CD4-positive, alpha-beta T cell treated with Interleukin-4 for 1 hour (primary cell): ENCODE data around the gene RIT1.

Experiments
- DNase-seq, 2 donors: peaks; one replicate each; pipeline ENCODE4 v3.0.0-alpha.2; 2020 to 2022

The RIT1 gene

GRCh38 chr1:155911156-155912055 is at the start of gene RIT1:
RIT1 (minus strand) TSS chr1:155911349; CDS start chr1:155910761, 588 bp downstream.
- peak; percentile 87 to 89 for DNase-seq

GRCh38 chr1:155960081-155960745 is 49.1 kb upstream of the RIT1 start:
- no peak for DNase-seq

- no peak for DNase-seq
Observed at GRCh38 chr1:155957411-155957915, 46.3 kb upstream of the RIT1 start.

GRCh38 chr1:155954645-155955044 is 43.5 kb upstream of the RIT1 start:
- no peak for DNase-seq

GRCh38 chr1:155952505-155952890 is 41.3 kb upstream of the RIT1 start:
- DNase-seq: no peak

- no peak for DNase-seq
Observed at GRCh38 chr1:155951753-155952504, 40.8 kb upstream of the RIT1 start.

- no peak for DNase-seq
Observed at GRCh38 chr1:155950829-155951228, 39.7 kb upstream of the RIT1 start.

GRCh38 chr1:155947741-155948140 is 36.6 kb upstream of the RIT1 start:
- DNase-seq: no peak

GRCh38 chr1:155947292-155947691 is 36.1 kb upstream of the RIT1 start:
- no peak for DNase-seq

- DNase-seq: no peak
Observed at GRCh38 chr1:155946633-155947219, 35.6 kb upstream of the RIT1 start.

GRCh38 chr1:155944444-155944799 is 33.3 kb upstream of the RIT1 start:
- no peak for DNase-seq

GRCh38 chr1:155942578-155943141 is 31.5 kb upstream of the RIT1 start:
- no peak for DNase-seq

GRCh38 chr1:155941845-155942531 is 30.8 kb upstream of the RIT1 start:
- DNase-seq: no peak

- DNase-seq: no peak
Observed at GRCh38 chr1:155940993-155941844, 30.1 kb upstream of the RIT1 start, which contains the start of gene RXFP4. RXFP4 (plus strand) TSS chr1:155941638; CDS start chr1:155941710, 72 bp downstream.

- no peak for DNase-seq
Observed at GRCh38 chr1:155940482-155940992, 29.4 kb upstream of the RIT1 start.

GRCh38 chr1:155938220-155938627 is 27.1 kb upstream of the RIT1 start:
- DNase-seq: peak; percentile 44 to 73

GRCh38 chr1:155934936-155935590 is 23.9 kb upstream of the RIT1 start:
- DNase-seq: no peak

GRCh38 chr1:155934097-155934935 is 23.2 kb upstream of the RIT1 start, which contains the start of gene KHDC4:
KHDC4 (minus strand) TSS chr1:155934413; CDS start chr1:155934373, 40 bp downstream.
- peak; percentile 98 for DNase-seq

GRCh38 chr1:155933591-155934096 is 22.5 kb upstream of the RIT1 start:
- DNase-seq: peak in 1 of 2 donors; percentile 11
